ENCODE data around the gene YBEY.

DNA sequence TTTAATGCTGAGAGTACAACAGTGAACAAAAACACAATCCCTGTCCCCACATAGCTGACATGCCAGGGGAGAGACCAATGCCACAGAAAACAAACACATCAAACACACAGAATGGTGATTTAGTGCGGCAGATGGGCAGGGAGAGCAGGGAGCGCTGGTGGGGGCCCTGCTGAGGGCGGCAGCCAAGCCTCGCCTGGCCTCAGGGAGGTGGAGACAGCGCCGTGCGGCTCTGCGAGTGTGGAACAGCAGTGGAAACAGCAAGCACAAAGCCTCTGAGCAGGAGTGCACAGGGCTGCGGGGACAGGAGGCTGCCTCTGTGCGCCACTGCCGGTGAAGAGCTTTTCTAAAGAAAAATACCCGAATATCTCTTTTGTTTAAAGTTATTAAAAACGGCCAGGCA is 17.8 kb upstream of the YBEY start:
- TF ChIP-seq EZH2 (IDR thresholded peaks at IDR 0.05; ENCODE audit: borderline replicate concordance, low read depth, low read length, poor library complexity, severe bottlenecking): no peak
- TF ChIP-seq, protein P1, sequence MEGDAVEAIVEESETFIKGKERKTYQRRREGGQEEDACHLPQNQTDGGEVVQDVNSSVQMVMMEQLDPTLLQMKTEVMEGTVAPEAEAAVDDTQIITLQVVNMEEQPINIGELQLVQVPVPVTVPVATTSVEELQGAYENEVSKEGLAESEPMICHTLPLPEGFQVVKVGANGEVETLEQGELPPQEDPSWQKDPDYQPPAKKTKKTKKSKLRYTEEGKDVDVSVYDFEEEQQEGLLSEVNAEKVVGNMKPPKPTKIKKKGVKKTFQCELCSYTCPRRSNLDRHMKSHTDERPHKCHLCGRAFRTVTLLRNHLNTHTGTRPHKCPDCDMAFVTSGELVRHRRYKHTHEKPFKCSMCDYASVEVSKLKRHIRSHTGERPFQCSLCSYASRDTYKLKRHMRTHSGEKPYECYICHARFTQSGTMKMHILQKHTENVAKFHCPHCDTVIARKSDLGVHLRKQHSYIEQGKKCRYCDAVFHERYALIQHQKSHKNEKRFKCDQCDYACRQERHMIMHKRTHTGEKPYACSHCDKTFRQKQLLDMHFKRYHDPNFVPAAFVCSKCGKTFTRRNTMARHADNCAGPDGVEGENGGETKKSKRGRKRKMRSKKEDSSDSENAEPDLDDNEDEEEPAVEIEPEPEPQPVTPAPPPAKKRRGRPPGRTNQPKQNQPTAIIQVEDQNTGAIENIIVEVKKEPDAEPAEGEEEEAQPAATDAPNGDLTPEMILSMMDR (conservative IDR thresholded peaks at IDR 0.05; ENCODE audit: low read depth, low read length): no peak
